A549 (cell line): ENCODE data around the gene COPRS. TPM values are rescaled to one million over a fixed set of nuclear protein-coding genes. Genes with fewer than 3 reads are reported as not detected.
A peak's percentile ranks its signal among the peaks of the same experiment; 100 is the strongest.

Experiments
- ATAC-seq, 2 experiments: fragments of 200-7000 bp in 1 of 2; fragments of >200 bp in 1 of 2; cut with Nextera tagmentation in 1 of 2; cut with Tn5 transposase in 1 of 2; 3 replicates each; pipeline versions ENCODE4 v1.8.0 to v1.9.1; 2018 to 2020; ENCODE audit warnings: mild to moderate bottlenecking in 1 of 2, moderate library complexity in 1 of 2
- CTCF ChIA-PET: fragments of 300-600 bp; sonication (Branson Sonifier 250); formaldehyde crosslinking; extraction: SDS; loops from one replicate; lab custom pipeline; 2021; ENCODE audit warnings: antibody characterized with exemption, inconsistent platforms; lab: Yijun Ruan, JAX
- POLR2A ChIA-PET: fragments of 350-600 bp; formaldehyde crosslinking; extraction: SDS; loops from one replicate; lab custom pipeline; 2021; ENCODE audit warnings: antibody characterized with exemption, inconsistent platforms; lab: Yijun Ruan, JAX
- DNase-seq, 2 experiments: peaks; one replicate each; pipeline versions ENCODE4 v3.0.0 to v3.0.0-alpha.2; 2011 to 2016; ENCODE audit warnings: low read depth in 1 of 2, low spot score in 1 of 2
- FAIRE-seq: peaks from 2 replicates; lab custom pipeline; 2011; peaks lifted over from hg19 to GRCh38; lab: Jason Lieb, UNC
- H3K27ac ChIP-seq, 2 experiments: fragments of >200 bp; sonication (Bioruptor Twin); formaldehyde crosslinking; 3 replicates each; pipeline ENCODE4 v1.5.1; 2016 to 2017
- H3K4me1 ChIP-seq: fragments of >200 bp; sonication (Bioruptor Twin); formaldehyde crosslinking; 3 replicates; pipeline ENCODE4 v1.6.1; 2016
- H3K4me2 ChIP-seq: fragments of >200 bp; sonication (Bioruptor Twin); formaldehyde crosslinking; 3 replicates; pipeline ENCODE4 v1.6.1; 2016
- H3K4me3 ChIP-seq: fragments of >200 bp; sonication (Bioruptor Twin); formaldehyde crosslinking; 3 replicates; pipeline ENCODE4 v1.5.1; 2016
- H3K9me3 ChIP-seq: fragments of >200 bp; sonication (Bioruptor Twin); formaldehyde crosslinking; 3 replicates; pipeline ENCODE4 v1.6.1; 2016
- BHLHE40 ChIP-seq: IDR thresholded peaks from 2 replicates; pipeline ENCODE4 v1.6.1; 2012; ENCODE audit warnings: low read depth, low read length, inconsistent platforms
- CBX2 ChIP-seq: fragments of 200-600 bp; sonication (generic); IDR thresholded peaks from 2 replicates; pipeline ENCODE4 v1.6.1; 2016; ENCODE audit warnings: low read depth, mild to moderate bottlenecking, borderline replicate concordance
- CBX8 ChIP-seq: fragments of 200-600 bp; sonication (generic); IDR thresholded peaks from 2 replicates; pipeline ENCODE4 v1.6.1; 2016
- ESRRA ChIP-seq: fragments of 150-350 bp; IDR thresholded peaks from 2 replicates; pipeline ENCODE4 v1.6.1; 2014; ENCODE audit warnings: mild to moderate bottlenecking, low read length, borderline replicate concordance
- FOSB ChIP-seq: fragments of 250-450 bp; sonication (Bioruptor Pico); IDR thresholded peaks from 2 replicates; pipeline ENCODE4 v1.5.0; 2020; ENCODE audit warnings: mild to moderate bottlenecking, moderate library complexity
- HES2 ChIP-seq: fragments of >200 bp; sonication (Bioruptor Twin); formaldehyde crosslinking; IDR thresholded peaks from 2 replicates; pipeline ENCODE4 v1.6.1; 2016
- HOXA7 ChIP-seq: fragments of 250-450 bp; sonication (Bioruptor Pico); IDR thresholded peaks from 2 replicates; pipeline ENCODE4 v1.5.0; 2020; ENCODE audit warnings: mild to moderate bottlenecking, moderate library complexity
- JUN ChIP-seq, 2 experiments: fragments of >200 bp; sonication (Bioruptor Twin); formaldehyde crosslinking; IDR thresholded peaks; 2 replicates in 1 of 2; 3 replicates in 1 of 2; pipeline ENCODE4 v1.6.1; 2016 to 2017
- JUNB ChIP-seq: fragments of >200 bp; sonication (Bioruptor Twin); formaldehyde crosslinking; IDR thresholded peaks from 2 replicates; pipeline ENCODE4 v1.6.1; 2016
- KDM5A ChIP-seq: fragments of 200-600 bp; sonication (generic); IDR thresholded peaks from 2 replicates; pipeline ENCODE4 v1.6.1; 2016; ENCODE audit warnings: antibody characterized with exemption, mild to moderate bottlenecking
- MAFK ChIP-seq: fragments of 450-650 bp; IDR thresholded peaks from 2 replicates; pipeline ENCODE4 v1.6.1; 2014; ENCODE audit not compliant: partially characterized antibody
- NR3C1 ChIP-seq: fragments of >200 bp; sonication (Bioruptor Twin); formaldehyde crosslinking; IDR thresholded peaks from 3 replicates; pipeline ENCODE4 v1.6.1; 2017
- PHF8 ChIP-seq: fragments of 200-600 bp; sonication (generic); IDR thresholded peaks from 2 replicates; pipeline ENCODE4 v1.6.1; 2016; ENCODE audit warnings: low read depth, mild to moderate bottlenecking, antibody characterized with exemption, moderate library complexity, borderline replicate concordance
- POLR2A ChIP-seq: IDR thresholded peaks from 2 replicates; pipeline ENCODE4 v1.6.1; 2012; ENCODE audit warnings: mild to moderate bottlenecking, low read length
- RCOR1 ChIP-seq: fragments of 150-350 bp; IDR thresholded peaks from 2 replicates; pipeline ENCODE4 v1.6.1; 2014; ENCODE audit warnings: antibody characterized with exemption, low read length, low read depth
- SMC3 ChIP-seq: fragments of >200 bp; sonication (Bioruptor Twin); formaldehyde crosslinking; IDR thresholded peaks from 3 replicates; pipeline ENCODE4 v1.6.1; 2018; ENCODE audit warnings: inconsistent platforms
- TFCP2L1 ChIP-seq: fragments of 250-450 bp; sonication (Bioruptor Pico); IDR thresholded peaks from 2 replicates; pipeline ENCODE4 v1.5.0; 2021; ENCODE audit warnings: mild to moderate bottlenecking
- TP53 ChIP-seq: fragments of 250-450 bp; sonication (Bioruptor Pico); IDR thresholded peaks from 2 replicates; pipeline ENCODE4 v1.5.0; 2021; ENCODE audit warnings: mild to moderate bottlenecking, moderate library complexity
- ZFP36 ChIP-seq: fragments of 450-650 bp; IDR thresholded peaks from 2 replicates; pipeline ENCODE4 v1.6.1; 2014; ENCODE audit warnings: borderline replicate concordance; ENCODE audit not compliant: partially characterized antibody
- ZNF302 ChIP-seq: fragments of 250-450 bp; sonication (Bioruptor Pico); IDR thresholded peaks from 2 replicates; pipeline ENCODE4 v1.9.0; 2021; ENCODE audit warnings: inconsistent platforms, mild to moderate bottlenecking, moderate library complexity
- WGBS: methylation state at CpG from one replicate; pipeline ENCODE4 v1.1.6; 2017; ENCODE audit errors: missing lambda C conversion rate; 5-methylcytosine and 5-hydroxymethylcytosine counted together
- polyA plus RNA-seq, 4 experiments: library from polyadenylated mRNA; depleted of rRNA in 3 of 4; stranded (reverse); fragments of >200 nt; fragmentation: RNase III in 1 of 4; extraction: RNeasy Plus Mini Kit Qiagen cat#74134 plus additional on column Dnase treatment in 1 of 4; gene quantifications; 2 replicates in 3 of 4; 3 replicates in 1 of 4; pipeline ENCODE4 v1.2.3, GENCODE V29; 2011 to 2017
- TF ChIP-seq, protein P1 (sequence below): IDR thresholded peaks from 2 replicates; pipeline ENCODE4 v1.6.1; 2012
- TF ChIP-seq, protein P2 (sequence below): fragments of 200-600 bp; sonication (generic); IDR thresholded peaks from 2 replicates; pipeline ENCODE4 v1.6.1; 2016; ENCODE audit warnings: antibody characterized with exemption, mild to moderate bottlenecking, moderate library complexity
- TF ChIP-seq, protein P3 (sequence below): fragments of 250-450 bp; sonication (Bioruptor Pico); IDR thresholded peaks from 2 replicates; pipeline ENCODE4 v1.5.0; 2021; ENCODE audit warnings: mild to moderate bottlenecking, moderate library complexity, borderline replicate concordance

COPRS gene
- polyA plus RNA-seq, 2 of the 4 experiments (the other 2 are of a cell fraction), result 80.5 to 98.3 TPM

DNA sequence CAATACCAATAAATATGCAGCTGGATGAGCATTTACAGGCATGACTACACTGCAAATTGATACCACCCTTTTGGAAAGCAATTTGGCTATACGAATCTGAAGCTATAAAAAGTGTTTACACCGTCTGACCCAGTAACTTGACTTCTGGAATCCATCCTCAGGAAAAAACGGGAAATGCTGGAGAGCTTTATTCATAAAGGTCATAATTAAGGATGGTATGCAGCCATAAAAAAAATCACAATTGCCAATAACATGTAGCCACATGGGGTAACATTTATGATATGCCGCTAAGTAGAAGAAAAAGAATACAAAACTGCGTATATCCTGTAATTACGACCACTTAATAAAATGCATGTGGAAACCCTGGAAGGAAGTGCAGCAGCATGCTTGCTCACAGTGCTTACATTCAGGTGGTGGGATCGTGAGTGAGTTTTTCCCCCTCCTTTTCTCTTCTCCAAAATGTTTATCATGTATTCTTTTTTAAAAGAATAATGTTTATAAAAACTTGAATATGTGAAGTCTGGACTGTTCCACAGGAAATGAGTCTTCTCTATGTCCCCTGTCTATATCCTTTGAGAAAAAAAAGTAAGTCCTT lies 34.2 kb downstream of the COPRS start:
- Histone ChIP-seq H3K9me3 (no peaks in the 10 kb centered on the region), H3K4me3 (no peak overlapping the region), H3K4me2 (no peak overlapping the region), H3K27ac (no peak overlapping the region), H3K4me1 (no peaks in the 10 kb centered on the region)
- CTCF ChIA-PET, result interaction anchor here (3.2 kb wide), 1 partner anchor 18 kb away, joined by 13 read pairs; no protein-coding TSS in a partner anchor
- DNase-seq, result no peak
- no peak for ATAC-seq
- 64% methylated on average over 7 of the region's 7 CpGs for WGBS
- POLR2A ChIA-PET, result no interaction called here
- FAIRE-seq, result no peak
- TF ChIP-seq POLR2A (no peak), JUNB (no peak), TP53 (CRISPR knock-in tag) (no peak), HOXA7 (CRISPR knock-in tag) (no peak), ESRRA (no peak), CBX2 (no peak), HES2 (no peak), SMC3 (no peak), TFCP2L1 (CRISPR knock-in tag) (no peak)
- TF ChIP-seq, protein P1, sequence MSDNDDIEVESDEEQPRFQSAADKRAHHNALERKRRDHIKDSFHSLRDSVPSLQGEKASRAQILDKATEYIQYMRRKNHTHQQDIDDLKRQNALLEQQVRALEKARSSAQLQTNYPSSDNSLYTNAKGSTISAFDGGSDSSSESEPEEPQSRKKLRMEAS, result no peak

DNA sequence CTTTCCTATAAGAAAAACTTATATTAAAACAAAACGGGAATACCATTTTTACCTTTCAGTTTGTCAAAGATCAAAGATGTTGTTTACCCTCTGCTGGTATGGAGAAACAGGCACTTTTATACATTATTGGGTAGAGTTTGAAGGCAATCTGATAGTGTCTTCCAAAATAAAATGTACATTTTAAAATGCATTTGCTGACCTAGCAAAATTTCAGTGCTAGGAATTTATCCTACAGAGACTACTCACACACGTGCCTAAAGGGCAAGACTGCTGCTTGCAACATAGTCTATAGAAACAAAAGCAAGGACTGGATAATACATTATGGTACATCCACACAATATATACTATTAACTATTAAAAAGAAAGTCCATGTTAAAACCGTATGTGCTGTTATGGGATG lies 36.0 kb downstream of the COPRS start:
- DNase-seq (no peak), ATAC-seq (no peak), FAIRE-seq (no peak)
- ChIA-PET CTCF (interaction anchor here (1.1 to 3.2 kb wide), 2 partner anchors 19 to 265 kb away, joined by 3 to 13 read pairs; no protein-coding TSS in a partner anchor), POLR2A (no interaction called here)
- no peak overlapping the region for H3K4me2 ChIP-seq
- H3K4me3 ChIP-seq, result no peak overlapping the region
- 43% methylated on average over 3 of the region's 3 CpGs for WGBS
- TF ChIP-seq JUN (IDR thresholded peaks at IDR 0.05), result no peak
- no peak for TF ChIP-seq CBX2
- TF ChIP-seq PHF8, result no peak
- TF ChIP-seq MAFK, result peak; percentile 98
- no peaks in the 10 kb centered on the region for H3K9me3 ChIP-seq
- no peaks in the 10 kb centered on the region for H3K4me1 ChIP-seq
- no peak overlapping the region for H3K27ac ChIP-seq

DNA sequence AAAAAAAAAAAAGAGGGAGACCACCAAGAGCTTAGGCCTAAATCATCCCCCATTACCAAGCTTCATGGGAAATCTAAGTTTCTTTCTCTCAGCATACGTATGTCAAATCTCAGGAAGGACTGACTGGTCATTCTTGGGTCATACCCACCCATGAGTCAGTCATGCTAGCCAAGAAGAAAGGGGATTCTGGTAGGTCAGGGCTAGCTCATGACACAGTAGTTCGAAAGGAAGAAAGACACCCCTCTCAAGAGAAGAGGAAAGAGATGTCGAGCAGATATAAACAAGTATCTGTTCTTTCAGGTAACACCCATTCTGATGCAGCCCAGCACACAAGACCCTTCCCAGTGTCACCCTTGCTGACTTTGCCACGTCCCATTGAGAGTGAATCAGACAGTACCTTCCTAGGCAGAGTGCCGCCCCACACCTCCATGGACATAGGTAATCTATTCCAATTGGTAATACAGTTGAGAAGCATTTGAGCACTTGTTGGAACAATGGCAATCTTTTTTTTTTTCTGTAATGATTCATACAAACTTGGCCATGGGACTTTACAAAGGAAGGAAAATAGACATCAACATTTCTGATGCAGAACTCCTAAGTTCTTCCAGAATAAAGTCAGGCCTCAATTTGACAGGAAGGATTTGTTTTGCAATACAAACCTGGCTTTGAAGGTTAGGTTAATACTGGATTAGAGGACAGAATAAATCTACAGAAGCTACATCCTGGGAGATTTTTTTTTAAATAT lies 38.2 kb downstream of the COPRS start:
- no peak for DNase-seq
- no peak for FAIRE-seq
- 56% methylated on average over 5 of the region's 5 CpGs for WGBS
- H3K27ac ChIP-seq, result no peak overlapping the region
- ChIA-PET POLR2A (no interaction called here), CTCF (interaction anchor here (0.7 to 1.9 kb wide), 5 partner anchors 10 to 271 kb away, joined by 3 to 9 read pairs (median 4); no protein-coding TSS in a partner anchor)
- no peaks in the 10 kb centered on the region for H3K9me3 ChIP-seq
- TF ChIP-seq RCOR1 (no peak), FOSB (CRISPR knock-in tag) (no peak), CBX8 (no peak), TP53 (CRISPR knock-in tag) (no peak)
- H3K4me2 ChIP-seq, result no peak overlapping the region
- H3K4me1 ChIP-seq, result no peaks in the 10 kb centered on the region
- H3K4me3 ChIP-seq, result no peak overlapping the region
- no peak for ATAC-seq

- no peaks in the 10 kb centered on the region for H3K9me3 ChIP-seq
- WGBS, result 90% methylated on average over 5 of the region's 5 CpGs
- H3K4me2 ChIP-seq, result no peak overlapping the region
- ChIA-PET POLR2A (no interaction called here), CTCF (interaction anchor here (1.4 to 2.6 kb wide), 3 partner anchors 23 to 270 kb away, joined by 3 to 12 read pairs (median 9); no protein-coding TSS in a partner anchor)
- no peak for FAIRE-seq
- DNase-seq, result no peak
- H3K4me3 ChIP-seq, result no peak overlapping the region
- no peak overlapping the region for H3K27ac ChIP-seq
- H3K4me1 ChIP-seq, result no peaks in the 10 kb centered on the region
- ATAC-seq, result no peak
- TF ChIP-seq ZNF302 (no peak), NR3C1 (no peak), SMC3 (no peak), POLR2A (no peak), KDM5A (no peak), BHLHE40 (no peak), PHF8 (no peak), JUN (IDR thresholded peaks at IDR 0.05) (no peak), ZFP36 (no peak), FOSB (CRISPR knock-in tag) (no peak)
- TF ChIP-seq, protein P2, sequence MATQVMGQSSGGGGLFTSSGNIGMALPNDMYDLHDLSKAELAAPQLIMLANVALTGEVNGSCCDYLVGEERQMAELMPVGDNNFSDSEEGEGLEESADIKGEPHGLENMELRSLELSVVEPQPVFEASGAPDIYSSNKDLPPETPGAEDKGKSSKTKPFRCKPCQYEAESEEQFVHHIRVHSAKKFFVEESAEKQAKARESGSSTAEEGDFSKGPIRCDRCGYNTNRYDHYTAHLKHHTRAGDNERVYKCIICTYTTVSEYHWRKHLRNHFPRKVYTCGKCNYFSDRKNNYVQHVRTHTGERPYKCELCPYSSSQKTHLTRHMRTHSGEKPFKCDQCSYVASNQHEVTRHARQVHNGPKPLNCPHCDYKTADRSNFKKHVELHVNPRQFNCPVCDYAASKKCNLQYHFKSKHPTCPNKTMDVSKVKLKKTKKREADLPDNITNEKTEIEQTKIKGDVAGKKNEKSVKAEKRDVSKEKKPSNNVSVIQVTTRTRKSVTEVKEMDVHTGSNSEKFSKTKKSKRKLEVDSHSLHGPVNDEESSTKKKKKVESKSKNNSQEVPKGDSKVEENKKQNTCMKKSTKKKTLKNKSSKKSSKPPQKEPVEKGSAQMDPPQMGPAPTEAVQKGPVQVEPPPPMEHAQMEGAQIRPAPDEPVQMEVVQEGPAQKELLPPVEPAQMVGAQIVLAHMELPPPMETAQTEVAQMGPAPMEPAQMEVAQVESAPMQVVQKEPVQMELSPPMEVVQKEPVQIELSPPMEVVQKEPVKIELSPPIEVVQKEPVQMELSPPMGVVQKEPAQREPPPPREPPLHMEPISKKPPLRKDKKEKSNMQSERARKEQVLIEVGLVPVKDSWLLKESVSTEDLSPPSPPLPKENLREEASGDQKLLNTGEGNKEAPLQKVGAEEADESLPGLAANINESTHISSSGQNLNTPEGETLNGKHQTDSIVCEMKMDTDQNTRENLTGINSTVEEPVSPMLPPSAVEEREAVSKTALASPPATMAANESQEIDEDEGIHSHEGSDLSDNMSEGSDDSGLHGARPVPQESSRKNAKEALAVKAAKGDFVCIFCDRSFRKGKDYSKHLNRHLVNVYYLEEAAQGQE, result no peak
- TF ChIP-seq, protein P3, sequence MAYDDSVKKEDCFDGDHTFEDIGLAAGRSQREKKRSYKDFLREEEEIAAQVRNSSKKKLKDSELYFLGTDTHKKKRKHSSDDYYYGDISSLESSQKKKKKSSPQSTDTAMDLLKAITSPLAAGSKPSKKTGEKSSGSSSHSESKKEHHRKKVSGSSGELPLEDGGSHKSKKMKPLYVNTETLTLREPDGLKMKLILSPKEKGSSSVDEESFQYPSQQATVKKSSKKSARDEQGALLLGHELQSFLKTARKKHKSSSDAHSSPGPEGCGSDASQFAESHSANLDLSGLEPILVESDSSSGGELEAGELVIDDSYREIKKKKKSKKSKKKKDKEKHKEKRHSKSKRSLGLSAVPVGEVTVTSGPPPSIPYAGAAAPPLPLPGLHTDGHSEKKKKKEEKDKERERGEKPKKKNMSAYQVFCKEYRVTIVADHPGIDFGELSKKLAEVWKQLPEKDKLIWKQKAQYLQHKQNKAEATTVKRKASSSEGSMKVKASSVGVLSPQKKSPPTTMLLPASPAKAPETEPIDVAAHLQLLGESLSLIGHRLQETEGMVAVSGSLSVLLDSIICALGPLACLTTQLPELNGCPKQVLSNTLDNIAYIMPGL (CRISPR knock-in tag), result no peak
- TF ChIP-seq, protein P1, result no peak
Observed at GRCh38 chr17:31819578-31819977, 39.5 kb downstream of the COPRS start.
